ENCODE measurements around the gene FLACC1.

The FLACC1 gene

DNA sequence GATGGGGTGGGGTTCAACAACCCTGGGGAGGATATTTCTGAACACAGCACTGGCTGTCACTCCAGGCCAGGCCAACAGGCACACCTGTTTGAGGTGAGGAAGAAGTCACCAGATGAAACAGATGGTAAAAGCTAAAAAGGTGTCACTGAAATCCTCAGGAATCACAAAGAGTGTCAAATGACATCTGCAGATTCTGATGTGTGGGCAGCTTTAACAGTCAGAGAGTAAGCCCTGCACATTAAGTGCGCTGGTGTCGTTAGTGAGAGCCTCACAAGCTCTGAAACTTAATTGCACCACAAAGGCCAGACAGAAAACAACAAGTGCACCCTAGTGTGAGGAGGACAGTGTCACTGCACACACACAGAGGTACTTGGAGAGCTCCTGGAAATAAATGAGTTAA is 13.6 kb downstream of the FLACC1 start:
- ATAC-seq: no peak
- TF ChIP-seq PPARA (CRISPR knock-in tag; IDR thresholded peaks at IDR 0.05; ENCODE audit: borderline replicate concordance) (no peak), TOX (CRISPR knock-in tag; IDR thresholded peaks at IDR 0.05; ENCODE audit: borderline replicate concordance) (no peak), CREB5 (CRISPR knock-in tag; IDR thresholded peaks at IDR 0.05; ENCODE audit: low read depth) (no peak), ARNTL (CRISPR knock-in tag; IDR thresholded peaks at IDR 0.05; ENCODE audit: borderline replicate concordance, low read depth) (no peak), ZFP30 (CRISPR knock-in tag; IDR thresholded peaks at IDR 0.05) (no peak), ISL1 (CRISPR knock-in tag; IDR thresholded peaks at IDR 0.05) (no peak)

DNA sequence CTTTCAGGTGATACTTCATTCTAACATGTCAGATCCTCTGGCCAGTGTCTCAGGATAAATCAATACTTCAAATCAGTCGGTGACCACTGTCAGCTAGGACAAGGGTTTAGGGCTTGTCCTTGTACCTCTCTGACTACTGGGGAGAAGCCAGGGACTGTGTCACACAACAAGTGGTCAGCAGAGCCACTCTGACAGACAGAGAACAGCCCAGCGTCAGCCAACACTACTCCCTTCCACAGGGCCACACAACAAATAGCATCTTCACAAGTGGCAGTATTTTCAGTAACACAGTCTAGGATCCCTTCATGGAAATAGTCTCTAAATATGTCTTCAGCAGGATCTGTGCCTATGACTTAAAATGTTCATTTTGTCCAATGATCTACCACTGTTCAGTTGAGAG is 14.2 kb downstream of the FLACC1 start:
- no peak for ATAC-seq
- TF ChIP-seq PPARA (CRISPR knock-in tag; IDR thresholded peaks at IDR 0.05; ENCODE audit: borderline replicate concordance): no peak
- no peak for TF ChIP-seq OSR1 (CRISPR knock-in tag; IDR thresholded peaks at IDR 0.05)
- TF ChIP-seq ESRRG (CRISPR knock-in tag; IDR thresholded peaks at IDR 0.05): no peak
- TF ChIP-seq TCF4 (CRISPR knock-in tag; IDR thresholded peaks at IDR 0.05; ENCODE audit: borderline replicate concordance): no peak
- no peak for TF ChIP-seq ARNTL (CRISPR knock-in tag; IDR thresholded peaks at IDR 0.05; ENCODE audit: borderline replicate concordance, low read depth)
- TF ChIP-seq GLIS3 (CRISPR knock-in tag; IDR thresholded peaks at IDR 0.05): no peak
- TF ChIP-seq, protein P1, sequence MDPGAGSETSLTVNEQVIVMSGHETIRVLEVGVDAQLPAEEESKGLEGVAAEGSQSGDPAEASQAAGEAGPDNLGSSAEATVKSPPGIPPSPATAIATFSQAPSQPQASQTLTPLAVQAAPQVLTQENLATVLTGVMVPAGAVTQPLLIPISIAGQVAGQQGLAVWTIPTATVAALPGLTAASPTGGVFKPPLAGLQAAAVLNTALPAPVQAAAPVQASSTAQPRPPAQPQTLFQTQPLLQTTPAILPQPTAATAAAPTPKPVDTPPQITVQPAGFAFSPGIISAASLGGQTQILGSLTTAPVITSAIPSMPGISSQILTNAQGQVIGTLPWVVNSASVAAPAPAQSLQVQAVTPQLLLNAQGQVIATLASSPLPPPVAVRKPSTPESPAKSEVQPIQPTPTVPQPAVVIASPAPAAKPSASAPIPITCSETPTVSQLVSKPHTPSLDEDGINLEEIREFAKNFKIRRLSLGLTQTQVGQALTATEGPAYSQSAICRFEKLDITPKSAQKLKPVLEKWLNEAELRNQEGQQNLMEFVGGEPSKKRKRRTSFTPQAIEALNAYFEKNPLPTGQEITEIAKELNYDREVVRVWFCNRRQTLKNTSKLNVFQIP (CRISPR knock-in tag; IDR thresholded peaks at IDR 0.05; ENCODE audit: borderline replicate concordance, low read depth): no peak
- no peak for TF ChIP-seq ZFP30 (CRISPR knock-in tag; IDR thresholded peaks at IDR 0.05)
- TF ChIP-seq CSRNP3 (CRISPR knock-in tag; IDR thresholded peaks at IDR 0.05): no peak
- no peak for TF ChIP-seq CSDC2 (CRISPR knock-in tag; IDR thresholded peaks at IDR 0.05)
- no peak for TF ChIP-seq TOX (CRISPR knock-in tag; IDR thresholded peaks at IDR 0.05; ENCODE audit: borderline replicate concordance)
- TF ChIP-seq TSHZ2 (CRISPR knock-in tag; IDR thresholded peaks at IDR 0.05): no peak
- TF ChIP-seq BACH2 (CRISPR knock-in tag; IDR thresholded peaks at IDR 0.05; ENCODE audit: borderline replicate concordance): no peak
- no peak for TF ChIP-seq ISL1 (CRISPR knock-in tag; IDR thresholded peaks at IDR 0.05)
- TF ChIP-seq SNAI2 (CRISPR knock-in tag; IDR thresholded peaks at IDR 0.05): no peak
- TF ChIP-seq ZNF70 (CRISPR knock-in tag; IDR thresholded peaks at IDR 0.05): no peak
- no peak for TF ChIP-seq ZNF8 (CRISPR knock-in tag; IDR thresholded peaks at IDR 0.05)
- TF ChIP-seq, protein P2, sequence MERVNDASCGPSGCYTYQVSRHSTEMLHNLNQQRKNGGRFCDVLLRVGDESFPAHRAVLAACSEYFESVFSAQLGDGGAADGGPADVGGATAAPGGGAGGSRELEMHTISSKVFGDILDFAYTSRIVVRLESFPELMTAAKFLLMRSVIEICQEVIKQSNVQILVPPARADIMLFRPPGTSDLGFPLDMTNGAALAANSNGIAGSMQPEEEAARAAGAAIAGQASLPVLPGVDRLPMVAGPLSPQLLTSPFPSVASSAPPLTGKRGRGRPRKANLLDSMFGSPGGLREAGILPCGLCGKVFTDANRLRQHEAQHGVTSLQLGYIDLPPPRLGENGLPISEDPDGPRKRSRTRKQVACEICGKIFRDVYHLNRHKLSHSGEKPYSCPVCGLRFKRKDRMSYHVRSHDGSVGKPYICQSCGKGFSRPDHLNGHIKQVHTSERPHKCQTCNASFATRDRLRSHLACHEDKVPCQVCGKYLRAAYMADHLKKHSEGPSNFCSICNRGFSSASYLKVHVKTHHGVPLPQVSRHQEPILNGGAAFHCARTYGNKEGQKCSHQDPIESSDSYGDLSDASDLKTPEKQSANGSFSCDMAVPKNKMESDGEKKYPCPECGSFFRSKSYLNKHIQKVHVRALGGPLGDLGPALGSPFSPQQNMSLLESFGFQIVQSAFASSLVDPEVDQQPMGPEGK (CRISPR knock-in tag; IDR thresholded peaks at IDR 0.05; ENCODE audit: borderline replicate concordance): no peak

DNA sequence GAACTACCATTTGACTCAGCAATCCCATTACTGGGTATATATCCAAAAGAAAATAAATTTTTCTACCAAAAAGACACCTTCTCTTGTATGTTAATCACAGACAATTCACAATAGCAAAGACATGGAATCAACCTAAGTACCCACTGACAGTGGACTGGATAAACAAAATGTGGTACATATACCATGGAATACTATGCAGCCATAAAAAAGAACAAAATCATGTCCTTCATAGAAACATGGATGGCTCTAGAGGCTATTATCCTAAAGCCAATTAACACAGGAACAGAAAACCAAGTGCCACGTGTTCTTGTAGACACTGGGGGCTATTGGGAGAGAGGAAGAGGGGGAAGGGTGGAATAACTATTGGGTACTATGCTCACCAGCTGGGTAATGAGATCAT is 27.7 kb downstream of the FLACC1 start:
- no peak for TF ChIP-seq ISL1 (CRISPR knock-in tag; IDR thresholded peaks at IDR 0.05)
- no peak for TF ChIP-seq CSDC2 (CRISPR knock-in tag; IDR thresholded peaks at IDR 0.05)
- no peak for TF ChIP-seq TCF4 (CRISPR knock-in tag; IDR thresholded peaks at IDR 0.05; ENCODE audit: borderline replicate concordance)
- TF ChIP-seq OSR1 (CRISPR knock-in tag; IDR thresholded peaks at IDR 0.05): no peak
- TF ChIP-seq PPARA (CRISPR knock-in tag; IDR thresholded peaks at IDR 0.05; ENCODE audit: borderline replicate concordance): no peak
- TF ChIP-seq ZNF8 (CRISPR knock-in tag; IDR thresholded peaks at IDR 0.05): no peak
- TF ChIP-seq, protein P1 (CRISPR knock-in tag; IDR thresholded peaks at IDR 0.05; ENCODE audit: borderline replicate concordance, low read depth): no peak
- no peak for TF ChIP-seq CREB5 (CRISPR knock-in tag; IDR thresholded peaks at IDR 0.05; ENCODE audit: low read depth)
- TF ChIP-seq CSRNP3 (CRISPR knock-in tag; IDR thresholded peaks at IDR 0.05): no peak
- no peak for TF ChIP-seq GLIS3 (CRISPR knock-in tag; IDR thresholded peaks at IDR 0.05)
- ATAC-seq: no peak

Measured in SK-N-SH treated with all-trans-retinoic acid at 6 μM for 48 hours (cell line).